OCI-LY3 (cell line): ENCODE data around the gene EFNA5.

Experiments
- H2AFZ ChIP-seq: fragments of 200-600, 300-600 bp; shearing (Covaris generic); 2 replicates; pipeline ENCODE4 v1.6.0; 2014; ENCODE audit warnings: antibody characterized with exemption, low read depth, low read length
- H3K27ac ChIP-seq: fragments of 200-600, 300-600 bp; sonication (generic); 2 replicates; pipeline ENCODE4 v1.5.1; 2014; ENCODE audit warnings: mild to moderate bottlenecking, low read length, moderate library complexity, mixed read lengths
- H3K27me3 ChIP-seq: fragments of 200-600, 300-600 bp; sonication (generic); 2 replicates; pipeline ENCODE4 v1.6.1; 2014; ENCODE audit warnings: low read depth, low read length, mixed read lengths
- H3K36me3 ChIP-seq: fragments of 200-600, 300-600 bp; sonication (generic); replicated peaks from 2 replicates; pipeline ENCODE3; 2014; ENCODE audit warnings: low read depth, low read length, mixed read lengths
- H3K4me1 ChIP-seq: fragments of 300-600, 200-600 bp; sonication (generic); 2 replicates; pipeline ENCODE4 v1.6.1; 2014; ENCODE audit warnings: low read length, mixed read lengths
- H3K4me2 ChIP-seq: fragments of 200-600, 300-600 bp; sonication (generic); 2 replicates; pipeline ENCODE4 v1.6.1; 2014; ENCODE audit warnings: low read length, mixed read lengths
- H3K4me3 ChIP-seq: fragments of 300-600, 200-600 bp; sonication (generic); 2 replicates; pipeline ENCODE4 v1.5.1; 2014; ENCODE audit warnings: antibody characterized with exemption, mild to moderate bottlenecking, low read length, moderate library complexity
- H3K79me2 ChIP-seq: fragments of 300-600, 200-600 bp; shearing (Covaris generic); 2 replicates; pipeline ENCODE4 v1.6.1; 2014; ENCODE audit warnings: mild to moderate bottlenecking, low read length, mixed read lengths
- H3K9ac ChIP-seq: fragments of 300-600, 200-600 bp; shearing (Covaris generic); 2 replicates; pipeline ENCODE4 v1.6.0; 2014; ENCODE audit warnings: mild to moderate bottlenecking, low read length, moderate library complexity
- H3K9me3 ChIP-seq: fragments of 200-600, 300-600 bp; shearing (Covaris generic); 2 replicates; pipeline ENCODE4 v1.6.1; 2014; ENCODE audit warnings: low read length, mixed read lengths; ENCODE audit not compliant: insufficient read depth
- H4K20me1 ChIP-seq: fragments of 200-600, 300-600 bp; sonication (generic); 2 replicates; pipeline ENCODE4 v1.6.1; 2016; ENCODE audit warnings: low read length, mixed read lengths; ENCODE audit not compliant: insufficient read depth
- EZH2phosphoT487 ChIP-seq: fragments of 200-600 bp; shearing (Covaris generic); IDR thresholded peaks from 2 replicates; pipeline ENCODE4 v1.6.1; 2018; ENCODE audit warnings: antibody characterized with exemption, mixed run types, low read depth
- TF ChIP-seq, protein P1 (sequence below): fragments of 200-600, 300-600 bp; sonication (generic); IDR thresholded peaks from 2 replicates; pipeline ENCODE4 v1.5.1; 2014; ENCODE audit warnings: antibody characterized with exemption, low read length, low read depth

Gene EFNA5

DNA sequence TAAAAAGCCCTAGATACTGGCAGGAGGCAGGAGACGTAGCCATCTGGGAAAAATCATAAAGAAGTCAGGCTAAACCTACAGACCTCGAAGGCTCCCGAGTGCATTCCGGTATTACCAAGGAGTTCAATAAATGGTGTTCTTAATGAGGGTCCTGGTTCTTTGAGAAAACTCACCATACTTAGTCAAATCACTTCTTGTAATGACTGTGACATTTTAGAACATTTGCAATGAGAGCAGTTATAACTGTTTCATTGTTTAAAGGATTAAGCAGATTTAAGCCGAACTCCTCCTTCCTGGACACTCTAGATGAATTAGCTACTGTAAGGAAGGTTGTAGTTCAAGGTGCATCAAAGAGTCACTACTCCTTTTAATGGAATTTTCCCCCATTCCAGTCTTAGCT lies 67.8 kb downstream of the EFNA5 start:
- TF ChIP-seq EZH2phosphoT487 = no peak
- TF ChIP-seq, protein P1, sequence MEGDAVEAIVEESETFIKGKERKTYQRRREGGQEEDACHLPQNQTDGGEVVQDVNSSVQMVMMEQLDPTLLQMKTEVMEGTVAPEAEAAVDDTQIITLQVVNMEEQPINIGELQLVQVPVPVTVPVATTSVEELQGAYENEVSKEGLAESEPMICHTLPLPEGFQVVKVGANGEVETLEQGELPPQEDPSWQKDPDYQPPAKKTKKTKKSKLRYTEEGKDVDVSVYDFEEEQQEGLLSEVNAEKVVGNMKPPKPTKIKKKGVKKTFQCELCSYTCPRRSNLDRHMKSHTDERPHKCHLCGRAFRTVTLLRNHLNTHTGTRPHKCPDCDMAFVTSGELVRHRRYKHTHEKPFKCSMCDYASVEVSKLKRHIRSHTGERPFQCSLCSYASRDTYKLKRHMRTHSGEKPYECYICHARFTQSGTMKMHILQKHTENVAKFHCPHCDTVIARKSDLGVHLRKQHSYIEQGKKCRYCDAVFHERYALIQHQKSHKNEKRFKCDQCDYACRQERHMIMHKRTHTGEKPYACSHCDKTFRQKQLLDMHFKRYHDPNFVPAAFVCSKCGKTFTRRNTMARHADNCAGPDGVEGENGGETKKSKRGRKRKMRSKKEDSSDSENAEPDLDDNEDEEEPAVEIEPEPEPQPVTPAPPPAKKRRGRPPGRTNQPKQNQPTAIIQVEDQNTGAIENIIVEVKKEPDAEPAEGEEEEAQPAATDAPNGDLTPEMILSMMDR = no peak
- no peaks in the 10 kb centered on the region for H3K36me3 ChIP-seq
- H3K4me3 ChIP-seq = no peak overlapping the region
- no peak overlapping the region for H3K27ac ChIP-seq
- H3K27me3 ChIP-seq = no peaks in the 10 kb centered on the region
- H4K20me1 ChIP-seq = no peaks in the 10 kb centered on the region
- H3K9ac ChIP-seq = no peak overlapping the region
- H3K4me2 ChIP-seq = no peak overlapping the region
- no peaks in the 10 kb centered on the region for H3K4me1 ChIP-seq
- no peaks in the 10 kb centered on the region for H3K9me3 ChIP-seq
- H3K79me2 ChIP-seq = no peaks in the 10 kb centered on the region
- no peak overlapping the region for H2AFZ ChIP-seq

DNA sequence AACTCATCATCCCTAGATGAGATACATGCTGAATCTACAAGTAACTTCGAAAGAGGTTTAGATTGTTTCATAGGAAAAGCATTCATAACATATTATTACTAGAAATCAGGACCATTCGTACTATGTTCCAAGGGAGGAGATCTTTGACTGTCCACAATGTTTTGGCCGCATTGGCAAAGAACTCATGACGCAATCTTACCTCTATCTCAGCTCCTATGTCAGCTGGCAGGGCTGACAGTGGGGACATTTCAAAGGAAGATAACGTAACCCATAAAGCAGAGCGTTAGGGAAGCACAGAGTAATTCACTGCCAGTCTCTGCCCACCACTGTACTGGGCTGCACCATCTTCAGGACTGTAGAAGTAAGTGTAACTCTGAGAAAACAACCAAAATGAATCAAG lies 69.7 kb downstream of the EFNA5 start:
- no peaks in the 10 kb centered on the region for H3K79me2 ChIP-seq

DNA sequence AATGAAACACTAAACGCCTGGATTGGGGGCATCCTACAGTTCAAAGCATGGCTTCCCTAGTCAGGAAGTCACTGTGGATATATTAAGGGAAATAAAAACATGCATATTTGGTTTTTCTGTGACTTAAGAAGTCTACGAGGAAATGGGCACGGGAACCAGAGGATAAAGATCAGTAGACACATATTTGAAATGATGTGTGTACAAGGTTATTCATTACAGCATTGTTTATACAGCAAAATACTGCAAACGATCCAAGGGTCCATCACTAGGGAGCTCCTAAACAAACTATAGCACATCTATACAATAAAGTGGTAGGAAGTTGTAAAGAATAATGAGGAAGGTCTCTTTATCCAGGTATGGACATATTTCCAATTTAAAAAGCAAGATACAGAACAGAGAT lies 71.8 kb downstream of the EFNA5 start:
- Histone ChIP-seq H3K36me3 (no peaks in the 10 kb centered on the region), H3K4me1 (no peaks in the 10 kb centered on the region), H3K4me2 (no peak overlapping the region), H3K27ac (no peak overlapping the region), H3K79me2 (no peaks in the 10 kb centered on the region), H2AFZ (no peak overlapping the region), H3K9me3 (no peaks in the 10 kb centered on the region), H3K27me3 (no peaks in the 10 kb centered on the region), H4K20me1 (no peaks in the 10 kb centered on the region), H3K9ac (no peak overlapping the region), H3K4me3 (no peak overlapping the region)
- no peak for TF ChIP-seq EZH2phosphoT487
- TF ChIP-seq, protein P1 = no peak

More for the DNA sequence above, 69.7 kb downstream of the EFNA5 start:
- Histone ChIP-seq H3K27ac (no peak overlapping the region), H3K4me1 (no peaks in the 10 kb centered on the region), H3K9ac (no peak overlapping the region), H3K4me3 (no peak overlapping the region), H3K36me3 (no peaks in the 10 kb centered on the region), H3K4me2 (no peak overlapping the region), H3K9me3 (no peaks in the 10 kb centered on the region), H4K20me1 (no peaks in the 10 kb centered on the region), H3K27me3 (no peaks in the 10 kb centered on the region), H2AFZ (no peak overlapping the region)
- TF ChIP-seq, protein P1 = no peak

DNA sequence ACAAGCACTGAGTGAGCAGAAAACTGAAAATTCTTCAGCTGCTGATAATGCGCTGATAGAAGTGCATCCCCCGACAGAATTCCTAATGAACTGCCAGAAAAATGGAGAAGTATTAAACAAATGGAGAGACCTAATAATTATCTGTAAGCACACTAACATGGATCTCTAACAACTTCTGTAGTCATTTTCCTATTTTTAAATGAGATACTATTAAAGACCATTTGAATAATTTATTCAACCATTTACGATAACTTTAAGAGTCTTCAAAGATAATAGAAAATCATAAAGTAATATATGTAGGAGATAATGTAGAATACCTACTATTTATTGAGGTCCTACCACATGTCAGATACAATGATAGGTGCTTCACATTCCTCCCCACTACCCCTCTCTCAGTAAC lies 72.9 kb downstream of the EFNA5 start:
- no peak for TF ChIP-seq EZH2phosphoT487
- TF ChIP-seq, protein P1 = no peak
- Histone ChIP-seq H3K4me3 (no peak overlapping the region), H3K36me3 (no peaks in the 10 kb centered on the region), H3K4me1 (no peaks in the 10 kb centered on the region), H3K9ac (no peak overlapping the region), H3K27me3 (no peaks in the 10 kb centered on the region), H3K27ac (no peak overlapping the region), H3K79me2 (no peaks in the 10 kb centered on the region), H3K9me3 (no peaks in the 10 kb centered on the region), H4K20me1 (no peaks in the 10 kb centered on the region), H2AFZ (no peak overlapping the region), H3K4me2 (no peak overlapping the region)
